Fibroblast of the aortic adventitia (primary cell): ENCODE measurements around the gene SYCE1. TPM values are rescaled to one million over a fixed set of nuclear protein-coding genes. Genes with fewer than 3 reads are reported as not detected.
"Not testable (repeated sequence)": the region's sequence is repeated elsewhere in the genome, so short reads cannot be mapped to it uniquely, and the experiment has no call there.

Source experiments
- DNase-seq: peaks from one replicate; pipeline ENCODE4 v3.0.0-alpha.2; 2010; ENCODE audit warnings: low read depth
- H3K4me3 ChIP-seq: 2 replicates; pipeline ENCODE4 v1.5.1; 2011; ENCODE audit warnings: low read depth, mild to moderate bottlenecking, control low read depth, low read length, moderate library complexity
- total RNA-seq: library from RNA; depleted of rRNA; stranded (reverse); fragments of >200 nt; gene quantifications from 2 replicates; pipeline ENCODE4 v1.2.3, GENCODE V29; 2012; ENCODE audit warnings: low replicate concordance
- TF ChIP-seq, protein P1 (sequence below): IDR thresholded peaks from 2 replicates; pipeline ENCODE4 v1.5.1; 2011; ENCODE audit warnings: mild to moderate bottlenecking, low read length, control low read depth, inconsistent platforms; ENCODE audit not compliant: insufficient read depth

Gene SYCE1
- total RNA-seq, 1 donor = 0.09 TPM

DNA sequence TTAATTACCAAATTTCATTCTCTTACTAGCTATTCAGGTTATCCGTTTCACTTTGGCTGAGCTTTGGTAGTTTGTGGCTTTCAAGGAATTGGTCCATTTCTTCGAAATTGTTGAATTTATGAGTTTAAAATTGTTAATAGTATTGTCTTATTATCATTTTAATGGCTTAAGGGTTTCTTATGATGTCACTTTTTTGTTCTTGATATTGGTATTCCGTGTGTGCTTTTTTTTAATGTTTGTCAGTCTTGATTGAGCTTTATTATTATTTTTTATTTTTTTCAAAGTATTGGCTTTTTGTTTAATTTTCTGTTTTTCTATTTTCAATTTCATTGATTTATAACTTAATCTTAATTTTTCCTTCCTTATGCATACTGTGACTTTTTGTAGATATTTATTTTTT lies 35.3 kb upstream of the SYCE1 start:
- H3K4me3 ChIP-seq = no peak overlapping the region
- no peak for DNase-seq
- TF ChIP-seq, protein P1, sequence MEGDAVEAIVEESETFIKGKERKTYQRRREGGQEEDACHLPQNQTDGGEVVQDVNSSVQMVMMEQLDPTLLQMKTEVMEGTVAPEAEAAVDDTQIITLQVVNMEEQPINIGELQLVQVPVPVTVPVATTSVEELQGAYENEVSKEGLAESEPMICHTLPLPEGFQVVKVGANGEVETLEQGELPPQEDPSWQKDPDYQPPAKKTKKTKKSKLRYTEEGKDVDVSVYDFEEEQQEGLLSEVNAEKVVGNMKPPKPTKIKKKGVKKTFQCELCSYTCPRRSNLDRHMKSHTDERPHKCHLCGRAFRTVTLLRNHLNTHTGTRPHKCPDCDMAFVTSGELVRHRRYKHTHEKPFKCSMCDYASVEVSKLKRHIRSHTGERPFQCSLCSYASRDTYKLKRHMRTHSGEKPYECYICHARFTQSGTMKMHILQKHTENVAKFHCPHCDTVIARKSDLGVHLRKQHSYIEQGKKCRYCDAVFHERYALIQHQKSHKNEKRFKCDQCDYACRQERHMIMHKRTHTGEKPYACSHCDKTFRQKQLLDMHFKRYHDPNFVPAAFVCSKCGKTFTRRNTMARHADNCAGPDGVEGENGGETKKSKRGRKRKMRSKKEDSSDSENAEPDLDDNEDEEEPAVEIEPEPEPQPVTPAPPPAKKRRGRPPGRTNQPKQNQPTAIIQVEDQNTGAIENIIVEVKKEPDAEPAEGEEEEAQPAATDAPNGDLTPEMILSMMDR = no peak

DNA sequence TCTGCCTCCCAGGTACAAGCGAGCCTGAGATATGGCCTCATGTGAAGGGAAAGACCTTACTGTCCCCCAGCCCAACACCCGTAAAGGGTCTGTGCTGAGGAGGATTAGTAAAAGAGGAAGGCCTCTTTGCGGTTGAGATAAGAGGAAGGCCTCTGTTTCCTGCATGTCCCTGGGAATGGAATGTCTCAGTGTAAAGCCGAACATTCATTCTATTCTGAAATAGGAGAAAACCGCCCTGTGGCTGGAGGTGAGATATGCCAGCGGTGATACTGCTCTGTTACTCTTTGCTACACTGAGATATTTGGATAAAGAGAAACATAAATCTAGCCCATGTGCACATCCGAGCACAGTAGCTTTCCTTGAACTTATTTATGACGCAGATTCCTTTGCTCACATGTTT lies 34.5 kb upstream of the SYCE1 start:
- DNase-seq, H3K4me3 ChIP-seq: not testable (repeated sequence)

DNA sequence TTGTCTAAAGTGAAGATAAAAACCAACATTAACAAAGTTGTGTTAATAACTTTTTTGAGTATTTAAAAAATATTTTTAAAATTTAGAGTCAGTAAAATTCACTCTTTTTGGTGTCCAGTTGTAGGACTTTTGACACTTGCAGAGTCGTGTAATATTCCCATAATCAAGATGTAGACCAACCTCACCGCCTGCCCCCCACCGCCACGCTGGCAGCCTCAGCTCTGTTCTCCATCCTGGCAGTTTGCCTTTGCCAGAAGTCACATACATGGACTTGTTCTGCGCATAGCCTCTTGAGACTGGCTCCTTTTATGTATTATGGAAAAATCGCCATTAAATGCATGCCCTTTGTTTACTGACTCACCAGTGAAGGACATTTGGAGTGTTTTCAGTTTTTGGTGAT lies 27.3 kb upstream of the SYCE1 start:
- DNase-seq = no peak
- TF ChIP-seq, protein P1 = no peak
- no peak overlapping the region for H3K4me3 ChIP-seq

DNA sequence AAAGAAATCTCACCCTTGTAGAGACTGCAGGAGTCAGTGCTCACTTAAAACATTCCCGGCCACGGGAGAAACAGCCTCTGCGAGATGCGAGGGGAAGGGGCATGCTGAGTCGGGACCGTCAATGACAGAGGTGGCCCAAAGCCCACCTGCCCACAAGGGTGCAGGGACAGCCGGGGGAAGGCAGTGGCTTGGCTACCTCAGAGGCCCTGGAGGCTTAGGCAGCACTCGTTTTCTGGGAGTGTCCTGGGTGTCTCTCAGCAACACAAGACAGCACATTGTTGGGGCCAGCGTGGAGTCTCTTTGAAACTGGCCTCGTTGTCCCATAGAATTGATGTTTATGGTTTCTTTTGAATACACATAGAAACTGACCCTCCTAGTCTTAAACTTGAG lies 25.6 kb upstream of the SYCE1 start:
- DNase-seq = no peak
- TF ChIP-seq, protein P1 = no peak
- H3K4me3 ChIP-seq = no peak overlapping the region

DNA sequence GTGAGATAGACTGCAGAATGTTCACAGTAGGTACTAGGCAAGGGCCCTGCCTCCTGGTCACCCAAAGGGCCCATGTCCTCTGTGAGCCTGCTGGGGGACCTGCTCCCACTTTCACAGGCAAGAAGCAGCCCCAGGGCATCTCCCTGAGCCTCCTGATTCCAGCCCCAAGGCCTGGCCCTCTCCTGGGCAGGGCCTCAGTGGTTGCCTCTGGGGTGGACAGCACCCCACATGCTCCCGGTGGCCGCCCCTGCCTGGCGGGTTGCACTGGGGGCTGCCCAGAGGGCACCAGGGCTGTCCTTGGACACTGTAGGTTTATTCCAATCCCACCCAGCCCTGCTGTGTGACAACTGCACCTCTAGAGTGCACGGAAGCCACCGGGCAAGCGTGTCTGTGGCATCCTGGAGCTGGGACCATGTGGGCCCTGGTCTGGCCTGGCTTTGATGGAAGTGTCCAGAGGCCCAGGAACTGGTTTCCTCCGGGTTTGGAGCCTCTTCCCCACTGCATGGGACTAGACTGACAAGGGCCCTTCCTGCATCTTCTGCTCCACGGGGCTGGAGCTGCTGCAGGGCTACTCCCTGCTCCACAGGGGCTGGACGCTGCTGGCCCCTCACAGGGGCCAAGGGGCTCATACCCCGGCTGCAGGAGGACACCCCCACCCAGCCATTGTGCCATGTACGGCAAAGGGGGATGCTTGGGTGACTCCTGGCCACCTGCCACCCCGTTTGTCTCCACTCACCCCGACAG lies 25.0 kb upstream of the SYCE1 start:
- TF ChIP-seq, protein P1 = no peak
- no peak for DNase-seq

DNA sequence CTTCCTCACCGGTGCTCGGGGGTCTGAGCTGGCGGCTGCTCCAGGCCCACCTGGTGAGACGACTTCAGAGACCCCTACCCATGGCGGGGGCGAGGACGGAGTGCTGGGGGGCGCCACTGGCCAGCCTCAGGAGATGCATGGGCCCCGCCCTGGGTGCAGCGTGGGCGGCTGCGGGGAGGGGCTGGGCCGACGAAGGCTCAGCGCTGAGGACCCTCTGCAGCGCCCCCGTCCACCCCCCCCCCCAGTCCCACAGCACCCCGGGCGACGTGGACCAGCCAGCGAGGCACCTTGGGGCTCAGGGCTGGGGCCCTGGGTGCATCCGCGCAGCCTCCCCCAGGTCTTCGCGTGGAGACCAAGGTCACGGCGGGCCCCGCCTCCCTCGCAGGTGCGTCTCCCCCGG lies 11.7 kb upstream of the SYCE1 start:
- DNase-seq, H3K4me3 ChIP-seq: not testable (repeated sequence)

More for the DNA sequence above, 25.0 kb upstream of the SYCE1 start:
- H3K4me3 ChIP-seq = no peak overlapping the region

DNA sequence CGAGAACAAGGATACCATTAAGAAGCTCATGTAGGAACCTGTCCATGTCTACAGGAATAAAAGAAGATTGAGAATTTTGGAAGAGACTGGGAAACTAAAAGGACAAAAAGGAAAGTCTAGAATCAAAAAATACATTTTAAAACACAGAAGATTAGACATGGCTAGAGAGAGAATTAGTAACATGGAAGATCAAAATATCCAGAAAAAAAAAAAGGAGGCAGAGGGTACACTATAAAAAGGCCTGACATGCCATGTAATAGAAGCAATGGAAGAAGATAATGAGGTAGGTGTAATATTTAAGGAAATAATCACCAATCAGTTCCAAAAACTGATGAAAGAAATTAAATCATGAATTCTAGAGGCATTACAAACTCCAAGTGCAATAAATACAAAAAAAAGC lies 8.1 kb upstream of the SYCE1 start:
- H3K4me3 ChIP-seq, DNase-seq: not testable (repeated sequence)

DNA sequence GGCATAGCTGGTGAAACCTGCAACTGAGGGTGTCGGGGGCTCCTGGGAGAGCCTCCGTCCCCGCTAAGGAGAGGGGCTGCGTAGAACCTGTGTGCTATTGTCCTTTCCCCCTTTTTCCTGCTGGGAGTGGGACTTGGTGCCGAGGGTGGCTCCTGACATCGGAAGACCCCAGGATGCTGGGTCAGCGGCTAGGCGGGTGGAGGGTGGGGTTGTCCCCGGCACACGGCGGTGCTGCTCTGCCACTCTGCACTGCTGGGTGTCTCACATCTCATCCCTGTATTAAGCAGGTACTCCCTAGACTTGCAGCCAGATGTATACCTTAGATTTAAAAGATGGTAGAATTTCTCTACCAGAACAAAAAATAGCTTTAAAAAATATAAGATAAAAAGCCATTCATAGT lies 6.7 kb upstream of the SYCE1 start:
- not testable (repeated sequence) for DNase-seq, H3K4me3 ChIP-seq

DNA sequence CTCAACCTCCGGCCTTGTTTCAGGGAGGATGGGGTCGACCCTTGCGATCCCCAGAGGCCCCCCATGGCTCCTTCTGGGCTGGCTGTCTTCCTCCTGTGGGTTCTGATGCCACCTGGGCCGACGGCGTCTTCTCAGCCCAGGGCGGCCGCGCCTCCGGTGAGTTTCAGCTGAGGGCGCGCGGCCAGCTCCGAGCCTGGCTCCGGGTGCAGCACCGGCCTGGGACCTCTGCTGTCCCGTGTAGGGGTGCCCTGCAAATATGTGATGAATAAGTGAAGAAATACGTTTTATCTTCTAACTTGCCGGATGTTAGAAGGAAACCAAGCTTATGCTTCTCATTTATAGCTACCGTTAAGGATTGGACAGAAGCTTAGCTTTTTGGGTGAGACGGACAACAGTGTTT lies 4.4 kb upstream of the SYCE1 start:
- not testable (repeated sequence) for DNase-seq, H3K4me3 ChIP-seq

DNA sequence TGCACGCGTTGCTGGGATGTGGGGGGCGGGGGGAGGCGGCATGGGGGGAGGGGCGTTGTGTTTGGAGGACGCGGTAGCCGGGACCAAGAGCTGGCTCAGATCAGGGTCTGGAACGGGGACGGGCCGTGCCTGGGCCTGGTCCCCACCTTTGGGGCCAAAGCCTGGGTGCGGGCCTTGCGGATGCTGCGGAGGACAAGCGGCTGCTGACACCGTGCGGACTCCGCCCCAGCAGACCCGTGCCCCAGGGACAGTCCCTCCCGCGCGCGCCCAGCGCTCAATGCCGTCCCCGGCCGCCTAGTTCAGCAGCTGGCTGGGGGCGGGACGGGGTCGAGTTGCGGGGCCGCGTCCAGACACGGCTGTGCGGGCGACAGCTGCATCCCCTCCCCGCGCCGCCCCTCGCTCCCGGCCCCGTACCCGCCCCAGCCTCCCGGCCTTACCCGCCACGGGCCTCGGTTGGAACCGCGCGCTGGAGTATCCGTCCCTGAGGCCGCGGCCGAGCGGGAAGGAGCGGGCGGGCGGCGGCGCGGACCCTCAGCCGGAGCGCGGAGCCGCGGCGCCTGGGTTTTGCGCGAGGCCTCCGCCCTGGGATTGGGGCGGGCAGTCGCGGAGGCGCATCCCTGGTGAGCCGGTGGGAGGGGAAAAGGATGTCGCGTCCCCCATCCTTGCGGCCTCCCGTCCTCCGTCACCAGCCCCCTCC lies 3.6 kb upstream of the SYCE1 start:
- not testable (repeated sequence) for DNase-seq, H3K4me3 ChIP-seq
